ENCODE data around the gene PAPPA2. TPM values are rescaled to one million over a fixed set of nuclear protein-coding genes. Genes with fewer than 3 reads are reported as not detected.

Gene PAPPA2
- total RNA-seq, 1 donor from 2014 or later, result 0.41 TPM

DNA sequence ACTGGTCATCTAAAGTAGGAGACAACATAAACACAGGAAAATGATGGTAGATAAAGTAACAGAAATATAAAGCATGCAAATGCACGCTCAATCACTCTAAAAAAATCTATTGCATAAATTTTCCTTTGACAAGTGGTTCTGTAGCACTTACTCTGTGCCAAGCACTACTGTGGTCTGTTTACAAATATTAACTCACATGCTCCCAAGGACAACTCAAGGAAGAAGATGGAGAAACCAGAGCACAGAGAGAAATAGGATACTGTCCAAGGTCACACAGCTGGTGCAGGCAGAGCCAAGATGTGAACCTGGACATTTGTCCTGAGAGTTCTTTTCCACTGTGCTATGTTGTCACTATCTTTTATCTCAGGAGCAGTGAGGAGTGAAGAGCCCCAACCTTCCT is 105.2 kb downstream of the PAPPA2 start:
- no peaks in the 10 kb centered on the region for H3K27me3 ChIP-seq (ENCODE audit: low read depth)
- no peak overlapping the region for H3K27ac ChIP-seq (replicated peaks)
- H3K9me3 ChIP-seq (replicated peaks), result no peaks in the 10 kb centered on the region
- intact Hi-C loops (cut with micrococcal nuclease), result loop anchor here (10.0 kb wide), 1 partner anchor 117 kb away; no protein-coding TSS in a partner anchor
- no peak overlapping the region for H3K4me3 ChIP-seq
- TF ChIP-seq, protein P1, sequence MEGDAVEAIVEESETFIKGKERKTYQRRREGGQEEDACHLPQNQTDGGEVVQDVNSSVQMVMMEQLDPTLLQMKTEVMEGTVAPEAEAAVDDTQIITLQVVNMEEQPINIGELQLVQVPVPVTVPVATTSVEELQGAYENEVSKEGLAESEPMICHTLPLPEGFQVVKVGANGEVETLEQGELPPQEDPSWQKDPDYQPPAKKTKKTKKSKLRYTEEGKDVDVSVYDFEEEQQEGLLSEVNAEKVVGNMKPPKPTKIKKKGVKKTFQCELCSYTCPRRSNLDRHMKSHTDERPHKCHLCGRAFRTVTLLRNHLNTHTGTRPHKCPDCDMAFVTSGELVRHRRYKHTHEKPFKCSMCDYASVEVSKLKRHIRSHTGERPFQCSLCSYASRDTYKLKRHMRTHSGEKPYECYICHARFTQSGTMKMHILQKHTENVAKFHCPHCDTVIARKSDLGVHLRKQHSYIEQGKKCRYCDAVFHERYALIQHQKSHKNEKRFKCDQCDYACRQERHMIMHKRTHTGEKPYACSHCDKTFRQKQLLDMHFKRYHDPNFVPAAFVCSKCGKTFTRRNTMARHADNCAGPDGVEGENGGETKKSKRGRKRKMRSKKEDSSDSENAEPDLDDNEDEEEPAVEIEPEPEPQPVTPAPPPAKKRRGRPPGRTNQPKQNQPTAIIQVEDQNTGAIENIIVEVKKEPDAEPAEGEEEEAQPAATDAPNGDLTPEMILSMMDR (IDR thresholded peaks at IDR 0.05; ENCODE audit: borderline replicate concordance), result no peak
- H3K4me1 ChIP-seq, result peaks cover 24% of the 10 kb centered on the region
- H3K36me3 ChIP-seq, result no peaks in the 10 kb centered on the region
- no peak for DNase-seq

DNA sequence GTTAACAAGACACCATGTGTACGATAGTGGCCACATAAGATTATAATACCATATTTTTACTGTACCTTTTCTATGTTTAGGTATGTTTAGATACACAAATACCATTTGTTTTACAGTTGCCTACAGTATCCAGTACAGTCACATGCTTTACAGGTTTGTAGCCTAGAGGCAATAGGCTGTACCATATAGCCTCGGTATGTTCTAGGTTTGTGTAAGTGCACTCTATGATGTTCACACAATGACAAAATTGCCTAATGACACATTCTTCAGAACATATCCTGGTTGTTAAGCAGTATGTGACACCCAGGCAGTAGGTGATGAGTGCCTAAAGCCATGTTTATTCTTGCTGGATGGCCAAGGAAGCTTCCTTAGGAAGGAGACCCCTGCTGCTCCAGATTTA is 111.8 kb downstream of the PAPPA2 start:
- no peaks in the 10 kb centered on the region for H3K27me3 ChIP-seq (ENCODE audit: low read depth)
- no peak overlapping the region for H3K4me3 ChIP-seq
- no peaks in the 10 kb centered on the region for H3K9me3 ChIP-seq (replicated peaks)
- TF ChIP-seq, protein P1 (IDR thresholded peaks at IDR 0.05; ENCODE audit: borderline replicate concordance), result no peak
- H3K4me1 ChIP-seq, result no peaks in the 10 kb centered on the region
- DNase-seq, result no peak
- no peaks in the 10 kb centered on the region for H3K36me3 ChIP-seq
- H3K27ac ChIP-seq (replicated peaks), result no peak overlapping the region
- intact Hi-C loops (cut with micrococcal nuclease), result no loop called here

DNA sequence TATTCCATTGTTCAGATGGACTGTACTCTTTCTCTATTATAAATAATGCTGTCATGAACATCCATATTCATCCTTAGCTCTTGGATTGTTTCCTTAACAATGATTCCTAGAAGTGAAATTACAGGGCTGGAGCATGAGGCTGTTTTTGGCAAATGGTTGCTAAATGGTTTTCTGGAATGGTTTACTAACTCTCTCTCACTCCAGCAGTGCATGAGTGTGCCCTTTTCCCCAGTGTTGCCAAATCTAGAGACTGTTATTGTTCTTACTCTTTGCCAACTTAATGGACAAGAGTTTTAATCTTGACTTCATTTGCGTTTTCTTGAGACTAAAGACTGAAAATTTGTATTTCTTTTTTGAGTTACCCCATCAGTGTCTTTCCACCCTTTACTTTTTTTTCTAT is 113.0 kb downstream of the PAPPA2 start:
- no peak overlapping the region for H3K27ac ChIP-seq (replicated peaks)
- no peaks in the 10 kb centered on the region for H3K27me3 ChIP-seq (ENCODE audit: low read depth)
- H3K4me1 ChIP-seq, result no peaks in the 10 kb centered on the region
- H3K9me3 ChIP-seq (replicated peaks), result no peaks in the 10 kb centered on the region
- DNase-seq, result no peak
- no peaks in the 10 kb centered on the region for H3K36me3 ChIP-seq
- intact Hi-C loops (cut with micrococcal nuclease), result no loop called here
- no peak overlapping the region for H3K4me3 ChIP-seq
- TF ChIP-seq, protein P1 (IDR thresholded peaks at IDR 0.05; ENCODE audit: borderline replicate concordance), result no peak

DNA sequence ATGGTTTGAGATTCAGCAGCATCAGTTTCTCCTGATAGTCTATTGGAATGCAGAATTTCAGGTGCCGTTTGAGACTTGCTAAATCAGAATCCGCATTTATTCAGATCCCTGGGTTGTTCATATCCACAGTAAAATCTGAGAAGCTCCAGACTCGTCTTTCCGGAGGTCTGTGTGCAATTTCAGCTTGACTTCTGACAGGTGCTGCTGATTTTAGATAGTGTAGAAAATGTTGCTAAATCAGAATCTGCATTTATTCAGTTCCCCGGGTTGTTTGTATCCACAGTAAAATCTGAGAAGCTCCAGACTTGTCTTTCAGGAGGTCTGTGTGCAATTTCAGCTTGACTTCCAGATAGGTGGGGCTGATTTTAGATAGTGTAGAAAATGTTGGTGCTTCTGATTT is 113.7 kb downstream of the PAPPA2 start:
- DNase-seq, result no peak
- Histone ChIP-seq H3K27me3 (ENCODE audit: low read depth) (no peaks in the 10 kb centered on the region), H3K27ac (replicated peaks) (no peak overlapping the region), H3K4me3 (no peak overlapping the region), H3K36me3 (no peaks in the 10 kb centered on the region), H3K9me3 (replicated peaks) (no peaks in the 10 kb centered on the region), H3K4me1 (no peaks in the 10 kb centered on the region)
- intact Hi-C loops (cut with micrococcal nuclease), result no loop called here
- TF ChIP-seq, protein P1 (IDR thresholded peaks at IDR 0.05; ENCODE audit: borderline replicate concordance), result no peak

DNA sequence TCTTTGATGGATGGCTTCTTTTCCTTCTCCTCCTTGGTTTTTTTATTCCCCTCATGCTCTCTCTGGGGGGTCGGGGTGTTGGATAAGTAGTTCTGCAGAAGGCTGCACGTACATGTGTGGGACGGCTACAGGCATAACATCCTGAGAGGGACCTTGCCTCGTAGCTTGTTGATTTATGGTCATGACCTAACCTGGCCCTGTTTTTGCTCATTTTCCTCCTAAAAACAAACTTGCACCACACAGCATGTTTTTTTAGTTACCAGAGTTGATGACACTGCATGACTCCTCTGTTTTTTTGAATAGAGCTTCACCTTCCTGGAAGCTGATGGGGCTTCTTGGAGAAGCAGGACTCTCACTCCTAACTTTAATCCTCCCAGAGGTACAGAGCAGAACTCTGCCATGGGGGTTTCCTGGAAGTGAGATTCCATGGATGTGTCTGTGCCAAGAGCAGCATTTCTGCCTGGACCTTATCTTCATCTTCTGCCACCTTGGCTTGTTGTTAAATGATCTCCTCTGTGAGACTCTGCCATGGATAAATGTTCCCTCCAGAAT is 114.7 kb downstream of the PAPPA2 start:
- Histone ChIP-seq H3K9me3 (replicated peaks) (no peaks in the 10 kb centered on the region), H3K4me1 (no peaks in the 10 kb centered on the region), H3K27ac (replicated peaks) (no peak overlapping the region), H3K4me3 (no peak overlapping the region), H3K36me3 (no peaks in the 10 kb centered on the region), H3K27me3 (ENCODE audit: low read depth) (no peaks in the 10 kb centered on the region)
- DNase-seq, result no peak
- intact Hi-C loops (cut with micrococcal nuclease), result no loop called here
- TF ChIP-seq, protein P1 (IDR thresholded peaks at IDR 0.05; ENCODE audit: borderline replicate concordance), result no peak

All from left ventricle myocardium inferior (tissue), 1 donor.